ENCODE measurements around the gene BTNL9. TPM values are rescaled to one million over a fixed set of nuclear protein-coding genes. Genes with fewer than 3 reads are reported as not detected.

The BTNL9 gene
- total RNA-seq, 1 donor from 2014 or later: 9.9 TPM

DNA sequence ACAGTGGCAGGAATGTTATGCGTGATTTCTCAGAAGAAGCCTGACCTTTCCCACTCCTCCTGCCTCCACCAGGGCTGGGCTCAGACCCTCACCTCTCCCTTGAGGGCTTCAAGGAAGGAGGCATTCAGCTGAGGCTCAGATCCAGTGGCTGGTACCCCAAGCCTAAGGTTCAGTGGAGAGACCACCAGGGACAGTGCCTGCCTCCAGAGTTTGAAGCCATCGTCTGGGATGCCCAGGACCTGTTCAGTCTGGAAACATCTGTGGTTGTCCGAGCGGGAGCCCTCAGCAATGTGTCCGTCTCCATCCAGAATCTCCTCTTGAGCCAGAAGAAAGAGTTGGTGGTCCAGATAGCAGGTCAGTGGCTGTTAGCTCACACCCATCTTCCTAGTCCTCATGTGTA is 9.9 kb downstream of the BTNL9 start:
- H3K4me3 ChIP-seq (ENCODE audit: low read length in 3 of 3): no peak overlapping the region
- H3K27ac ChIP-seq (ENCODE audit: low read depth, low read length): no peak overlapping the region
- H3K36me3 ChIP-seq (ENCODE audit: control insufficient read depth in 3 of 3, insufficient read depth in 3 of 3, low read length in 3 of 3): no peaks in the 10 kb centered on the region
- peaks cover 7 to 18% (median 16%) of the 10 kb centered on the region in 3 donors for H3K4me1 ChIP-seq (ENCODE audit: control insufficient read depth in 3 of 3, insufficient read depth in 3 of 3, low read length in 3 of 3)
- H3K27me3 ChIP-seq (ENCODE audit: control insufficient read depth in 3 of 3, insufficient read depth in 3 of 3, low read length in 3 of 3): peaks cover 55 to 73% (median 58%) of the 10 kb centered on the region in 3 donors
- no peaks in the 10 kb centered on the region for H3K9me3 ChIP-seq (ENCODE audit: control insufficient read depth in 3 of 3, low read length in 3 of 3)
- peak overlapping the region in 1 of 3 donors; percentile 8 for H3K9ac ChIP-seq (ENCODE audit: low read depth in 1 of 3, low read length in 3 of 3)

DNA sequence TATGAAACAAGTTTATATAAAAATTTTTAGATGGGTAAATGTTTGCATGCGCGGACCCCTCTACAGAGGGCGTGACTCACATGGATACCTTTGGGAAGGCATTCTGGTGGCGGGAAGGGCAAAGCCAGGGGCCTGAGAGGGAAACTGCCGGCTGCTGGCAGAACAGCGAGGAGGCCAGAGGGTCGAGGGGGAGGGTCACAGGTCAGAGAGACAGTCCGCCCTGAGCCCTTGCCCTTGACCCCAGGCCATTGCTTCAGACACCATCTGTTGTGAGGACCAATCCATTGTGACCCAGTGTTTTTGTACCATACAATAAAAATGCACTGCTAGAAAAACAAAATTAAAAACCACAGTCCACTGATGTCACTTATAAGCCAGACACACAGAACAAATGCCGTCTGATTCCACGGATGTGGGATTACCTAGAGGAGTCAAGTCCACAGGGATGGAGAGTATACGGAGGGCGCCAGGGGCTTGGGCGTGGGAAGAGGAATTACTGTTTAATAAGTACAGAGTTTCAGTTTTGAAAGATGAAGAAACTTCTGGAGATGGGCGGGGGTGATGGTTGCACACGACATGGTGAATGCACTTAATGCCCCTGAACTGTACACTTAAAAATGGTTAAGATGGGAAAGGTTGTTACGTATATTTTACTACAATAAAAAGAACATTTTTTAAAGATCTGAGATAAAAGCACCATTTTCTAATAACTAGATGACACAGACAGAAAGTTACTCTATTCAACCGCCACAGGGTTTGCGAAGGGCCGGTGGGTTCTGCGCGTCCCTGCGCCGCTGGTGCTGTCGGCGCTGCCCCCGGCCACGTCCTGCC is 12.0 kb downstream of the BTNL9 start:
- H3K27ac ChIP-seq (ENCODE audit: low read depth, low read length): no peak overlapping the region

DNA sequence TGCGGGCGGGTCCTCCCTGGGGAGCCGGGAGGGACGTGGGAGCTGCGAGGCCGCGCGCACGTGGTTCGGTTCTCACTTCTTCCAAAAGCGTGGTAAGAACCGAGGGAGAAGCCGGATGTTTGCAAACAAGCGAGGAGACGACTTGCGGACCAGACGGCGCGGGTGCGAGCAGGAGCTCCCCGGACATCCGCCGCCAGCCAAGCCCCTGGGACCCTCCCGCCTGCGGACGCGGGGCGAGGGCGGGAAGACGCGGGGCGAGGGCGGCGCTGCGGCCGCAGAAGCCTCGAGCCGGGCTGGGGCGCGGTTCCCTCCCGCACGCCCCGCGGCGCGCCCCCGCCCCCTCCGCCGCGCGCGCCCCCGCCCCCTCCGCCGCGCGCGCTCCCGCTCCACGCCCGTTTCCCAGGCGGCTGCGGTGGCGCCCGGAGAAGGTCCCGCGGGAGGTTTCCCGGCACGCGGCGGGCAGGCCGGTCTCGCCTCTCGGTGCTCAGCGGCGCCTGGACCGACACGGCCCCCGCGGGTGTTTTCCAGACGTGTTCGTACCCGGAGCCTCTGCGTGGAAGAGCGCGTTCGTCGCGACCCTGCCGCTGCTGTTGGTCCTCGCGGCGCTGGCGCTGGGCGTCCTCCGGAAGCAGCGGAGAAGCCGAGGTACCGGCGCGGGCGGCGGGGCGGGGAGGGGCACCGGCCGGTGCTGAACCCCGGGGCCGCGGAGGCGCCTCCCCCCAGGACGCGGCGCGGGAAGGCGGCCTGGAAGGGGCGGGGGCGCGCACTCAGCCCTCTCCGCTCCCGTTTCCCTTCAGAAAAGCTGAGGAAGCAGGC is 12.8 kb downstream of the BTNL9 start:
- H3K4me3 ChIP-seq (ENCODE audit: low read length in 3 of 3): peak overlapping the region; percentile 51 to 67 (median 63)
- peak overlapping the region in 1 of 3 donors; percentile 45 for H3K9ac ChIP-seq (ENCODE audit: low read depth in 1 of 3, low read length in 3 of 3)
- H3K4me1 ChIP-seq (ENCODE audit: control insufficient read depth in 3 of 3, insufficient read depth in 3 of 3, low read length in 3 of 3): peaks cover 7 to 18% (median 16%) of the 10 kb centered on the region in 3 donors
- peaks cover 62 to 69% (median 67%) of the 10 kb centered on the region in 3 donors for H3K27me3 ChIP-seq (ENCODE audit: control insufficient read depth in 3 of 3, insufficient read depth in 3 of 3, low read length in 3 of 3)
- H3K36me3 ChIP-seq (ENCODE audit: control insufficient read depth in 3 of 3, insufficient read depth in 3 of 3, low read length in 3 of 3): no peaks in the 10 kb centered on the region
- H3K9me3 ChIP-seq (ENCODE audit: control insufficient read depth in 3 of 3, low read length in 3 of 3): no peaks in the 10 kb centered on the region
- H3K27ac ChIP-seq (ENCODE audit: low read depth, low read length): no peak overlapping the region

More for the DNA sequence above, 12.0 kb downstream of the BTNL9 start:
- Histone ChIP-seq H3K4me3 (ENCODE audit: low read length in 3 of 3) (no peak overlapping the region), H3K4me1 (ENCODE audit: control insufficient read depth in 3 of 3, insufficient read depth in 3 of 3, low read length in 3 of 3) (peaks cover 7 to 18% (median 16%) of the 10 kb centered on the region in 3 donors), H3K9me3 (ENCODE audit: control insufficient read depth in 3 of 3, low read length in 3 of 3) (no peaks in the 10 kb centered on the region), H3K9ac (ENCODE audit: low read depth in 1 of 3, low read length in 3 of 3) (no peak overlapping the region), H3K36me3 (ENCODE audit: control insufficient read depth in 3 of 3, insufficient read depth in 3 of 3, low read length in 3 of 3) (no peaks in the 10 kb centered on the region), H3K27me3 (ENCODE audit: control insufficient read depth in 3 of 3, insufficient read depth in 3 of 3, low read length in 3 of 3) (peaks cover 61 to 71% (median 64%) of the 10 kb centered on the region in 3 donors)

DNA sequence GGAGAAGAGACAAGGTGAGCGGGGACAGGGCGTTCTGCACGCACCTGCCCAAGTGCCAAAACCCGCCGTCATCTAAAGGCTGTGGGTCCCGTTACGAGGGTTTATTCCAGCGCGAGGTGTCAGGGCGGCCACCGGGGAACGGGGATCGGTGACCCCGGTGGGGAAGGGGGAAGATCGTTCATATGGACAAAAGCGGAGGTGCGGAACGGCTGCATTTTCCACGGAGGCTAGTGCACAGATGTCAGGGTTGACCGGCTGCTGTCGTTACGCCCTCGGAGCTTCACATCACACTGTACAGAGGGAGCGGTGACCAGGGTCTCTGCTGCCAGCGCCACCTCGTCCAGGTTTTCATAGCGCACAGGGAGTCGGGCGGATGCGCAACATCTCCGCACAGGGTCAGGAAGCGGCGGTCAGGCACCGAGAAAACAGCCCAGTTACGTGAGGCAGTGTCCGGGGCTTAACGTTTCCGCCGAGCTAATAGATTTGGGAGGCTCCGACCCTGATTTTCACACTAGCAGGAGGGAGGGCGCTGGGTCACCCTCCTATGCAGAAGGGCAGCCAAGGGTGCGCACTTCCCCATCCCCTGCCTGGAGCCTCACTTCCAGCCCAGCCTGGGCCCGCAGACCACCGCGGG is 13.5 kb downstream of the BTNL9 start:
- Histone ChIP-seq H3K27me3 (ENCODE audit: control insufficient read depth in 3 of 3, insufficient read depth in 3 of 3, low read length in 3 of 3) (peaks cover 64 to 71% (median 69%) of the 10 kb centered on the region in 3 donors), H3K4me3 (ENCODE audit: low read length in 3 of 3) (peak overlapping the region; percentile 51 to 67 (median 63)), H3K9ac (ENCODE audit: low read depth in 1 of 3, low read length in 3 of 3) (peak overlapping the region in 2 of 3 donors; percentile 20 to 45), H3K9me3 (ENCODE audit: control insufficient read depth in 3 of 3, low read length in 3 of 3) (no peaks in the 10 kb centered on the region), H3K36me3 (ENCODE audit: control insufficient read depth in 3 of 3, insufficient read depth in 3 of 3, low read length in 3 of 3) (no peaks in the 10 kb centered on the region), H3K27ac (ENCODE audit: low read depth, low read length) (no peak overlapping the region), H3K4me1 (ENCODE audit: control insufficient read depth in 3 of 3, insufficient read depth in 3 of 3, low read length in 3 of 3) (peaks cover 7 to 18% (median 16%) of the 10 kb centered on the region in 3 donors)

DNA sequence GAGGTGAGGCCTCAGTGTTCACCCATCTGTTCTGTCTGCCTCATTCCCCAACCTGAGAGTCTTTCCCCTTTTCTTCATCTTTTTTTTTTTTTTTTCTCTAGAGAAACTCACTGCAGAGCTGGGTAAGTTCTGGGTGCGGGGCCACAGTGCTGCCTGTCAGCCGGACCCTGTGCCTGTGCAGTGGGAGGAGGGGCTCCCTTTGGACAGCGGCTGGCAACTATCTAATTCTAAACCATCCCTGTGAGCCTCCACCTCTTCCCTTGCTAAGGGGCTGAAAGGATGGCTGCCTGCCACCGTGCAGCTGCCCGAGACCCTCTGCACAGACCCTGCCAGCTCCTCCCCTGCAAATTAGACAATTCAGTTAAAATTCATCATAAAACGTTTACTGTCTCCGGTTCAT is 14.1 kb downstream of the BTNL9 start:
- Histone ChIP-seq H3K27me3 (ENCODE audit: control insufficient read depth in 3 of 3, insufficient read depth in 3 of 3, low read length in 3 of 3) (peaks cover 69 to 76% (median 74%) of the 10 kb centered on the region in 3 donors), H3K4me1 (ENCODE audit: control insufficient read depth in 3 of 3, insufficient read depth in 3 of 3, low read length in 3 of 3) (peaks cover 7 to 18% (median 16%) of the 10 kb centered on the region in 3 donors), H3K9ac (ENCODE audit: low read depth in 1 of 3, low read length in 3 of 3) (no peak overlapping the region), H3K4me3 (ENCODE audit: low read length in 3 of 3) (peak overlapping the region; percentile 51 to 67 (median 63)), H3K27ac (ENCODE audit: low read depth, low read length) (no peak overlapping the region), H3K9me3 (ENCODE audit: control insufficient read depth in 3 of 3, low read length in 3 of 3) (no peaks in the 10 kb centered on the region), H3K36me3 (ENCODE audit: control insufficient read depth in 3 of 3, insufficient read depth in 3 of 3, low read length in 3 of 3) (no peaks in the 10 kb centered on the region)

DNA sequence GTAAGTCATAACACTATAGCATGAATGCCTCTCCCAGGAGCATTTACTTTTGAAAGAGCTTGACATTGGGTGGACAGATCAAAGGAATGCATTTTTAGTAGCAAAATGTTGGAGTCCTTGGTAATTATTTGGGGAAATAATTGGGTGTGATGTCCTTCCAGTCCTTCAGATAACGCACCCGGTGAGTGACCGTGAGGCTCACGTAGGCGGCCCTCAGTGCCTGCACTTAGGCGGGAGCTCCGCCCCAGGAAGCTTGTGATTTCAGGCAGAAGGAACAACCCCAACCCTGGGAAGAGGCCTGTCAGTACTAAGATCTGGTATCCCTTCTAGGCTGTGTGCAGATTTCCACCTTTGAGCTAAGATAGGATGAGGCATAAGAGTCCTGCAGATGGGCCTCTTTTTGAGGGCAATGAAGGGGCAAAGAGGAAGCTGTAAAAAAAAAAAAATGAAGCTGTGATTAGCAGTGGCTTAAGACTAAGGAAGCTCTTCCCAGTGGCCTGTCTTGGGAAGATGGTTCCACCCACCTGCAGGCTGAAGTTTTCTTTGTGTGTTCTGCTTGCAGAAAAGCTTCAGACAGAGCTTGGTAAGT is 14.9 kb downstream of the BTNL9 start:
- Histone ChIP-seq H3K4me3 (ENCODE audit: low read length in 3 of 3) (no peak overlapping the region), H3K9me3 (ENCODE audit: control insufficient read depth in 3 of 3, low read length in 3 of 3) (no peaks in the 10 kb centered on the region), H3K9ac (ENCODE audit: low read depth in 1 of 3, low read length in 3 of 3) (no peak overlapping the region), H3K27ac (ENCODE audit: low read depth, low read length) (no peak overlapping the region), H3K36me3 (ENCODE audit: control insufficient read depth in 3 of 3, insufficient read depth in 3 of 3, low read length in 3 of 3) (no peaks in the 10 kb centered on the region), H3K27me3 (ENCODE audit: control insufficient read depth in 3 of 3, insufficient read depth in 3 of 3, low read length in 3 of 3) (peaks cover 69 to 79% (median 77%) of the 10 kb centered on the region in 3 donors), H3K4me1 (ENCODE audit: control insufficient read depth in 3 of 3, insufficient read depth in 3 of 3, low read length in 3 of 3) (peaks cover 7 to 17% (median 13%) of the 10 kb centered on the region in 3 donors)

DNA sequence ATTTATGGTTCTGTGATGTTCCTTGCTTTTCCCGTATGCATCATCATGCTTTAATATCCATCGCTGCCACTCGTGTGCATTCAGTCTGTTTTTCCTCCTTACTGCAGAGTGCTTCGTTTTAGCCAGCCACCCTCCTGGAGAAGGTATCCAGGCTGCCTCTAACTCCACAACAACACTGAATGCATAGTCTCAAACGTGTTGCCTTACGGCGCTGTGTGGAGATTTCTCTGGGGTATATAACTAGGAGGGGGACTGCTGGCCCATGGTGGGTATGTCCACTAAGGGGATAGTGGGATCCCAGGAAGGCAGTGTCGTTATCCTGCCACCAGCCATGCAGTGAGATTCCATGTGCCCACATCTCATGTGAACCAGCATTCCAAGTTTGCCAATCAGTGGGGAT is 16.4 kb downstream of the BTNL9 start:
- no peaks in the 10 kb centered on the region for H3K9me3 ChIP-seq (ENCODE audit: control insufficient read depth in 3 of 3, low read length in 3 of 3)
- peaks cover 7 to 10% (median 10%) of the 10 kb centered on the region in 3 donors for H3K4me1 ChIP-seq (ENCODE audit: control insufficient read depth in 3 of 3, insufficient read depth in 3 of 3, low read length in 3 of 3)
- H3K27me3 ChIP-seq (ENCODE audit: control insufficient read depth in 3 of 3, insufficient read depth in 3 of 3, low read length in 3 of 3): peaks cover 71 to 82% (median 75%) of the 10 kb centered on the region in 3 donors
- no peak overlapping the region for H3K4me3 ChIP-seq (ENCODE audit: low read length in 3 of 3)
- H3K9ac ChIP-seq (ENCODE audit: low read depth in 1 of 3, low read length in 3 of 3): no peak overlapping the region
- H3K27ac ChIP-seq (ENCODE audit: low read depth, low read length): no peak overlapping the region
- no peaks in the 10 kb centered on the region for H3K36me3 ChIP-seq (ENCODE audit: control insufficient read depth in 3 of 3, insufficient read depth in 3 of 3, low read length in 3 of 3)

DNA sequence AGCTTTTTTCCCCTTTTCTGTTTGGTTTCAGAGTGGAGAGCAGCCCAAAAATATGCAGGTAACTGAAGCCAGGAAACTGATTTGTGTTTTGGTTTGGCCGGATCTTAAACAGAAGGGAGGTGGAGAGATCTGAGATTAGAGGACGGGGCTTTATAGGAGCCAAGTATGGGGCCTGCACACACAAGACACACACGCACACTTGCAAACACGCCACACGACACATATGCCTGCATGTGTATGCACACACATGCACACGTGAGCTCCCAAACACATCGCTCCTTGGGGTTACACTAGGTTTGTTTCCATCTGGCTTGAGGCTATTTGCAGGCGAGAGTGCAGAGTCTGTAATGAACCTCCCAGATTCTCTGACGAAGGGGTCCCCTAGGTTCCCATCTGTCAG is 18.3 kb downstream of the BTNL9 start:
- no peaks in the 10 kb centered on the region for H3K36me3 ChIP-seq (ENCODE audit: control insufficient read depth in 3 of 3, insufficient read depth in 3 of 3, low read length in 3 of 3)
- no peak overlapping the region for H3K9ac ChIP-seq (ENCODE audit: low read depth in 1 of 3, low read length in 3 of 3)
- peaks cover 5 to 7% (median 7%) of the 10 kb centered on the region in 3 donors for H3K4me1 ChIP-seq (ENCODE audit: control insufficient read depth in 3 of 3, insufficient read depth in 3 of 3, low read length in 3 of 3)
- H3K27me3 ChIP-seq (ENCODE audit: control insufficient read depth in 3 of 3, insufficient read depth in 3 of 3, low read length in 3 of 3): peaks cover 68 to 77% (median 76%) of the 10 kb centered on the region in 3 donors
- H3K4me3 ChIP-seq (ENCODE audit: low read length in 3 of 3): no peak overlapping the region
- H3K9me3 ChIP-seq (ENCODE audit: control insufficient read depth in 3 of 3, low read length in 3 of 3): no peaks in the 10 kb centered on the region
- H3K27ac ChIP-seq (ENCODE audit: low read depth, low read length): no peak overlapping the region

DNA sequence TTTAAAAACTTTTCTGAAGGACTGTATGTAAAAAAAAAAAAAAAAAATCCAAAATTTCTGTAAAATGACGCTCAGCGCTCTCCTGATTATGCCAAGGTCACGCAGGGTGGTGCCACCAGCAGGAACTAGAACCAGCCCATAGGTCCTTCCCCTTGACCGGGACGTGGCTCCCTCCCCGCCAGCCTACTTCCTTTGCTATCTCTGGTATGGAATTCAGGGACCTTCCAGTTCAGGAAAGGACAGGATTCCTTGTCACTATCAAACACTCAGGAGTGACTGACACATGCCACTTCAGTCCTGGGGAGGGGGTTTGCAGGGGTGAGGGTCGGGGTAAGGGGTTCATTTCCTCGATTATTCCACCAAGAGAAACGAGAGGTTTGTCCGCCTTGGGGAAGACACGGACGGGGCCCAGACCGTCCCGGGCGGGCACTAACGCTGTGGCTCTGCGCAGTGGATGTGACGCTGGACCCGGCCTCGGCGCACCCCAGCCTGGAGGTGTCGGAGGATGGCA is 18.8 kb downstream of the BTNL9 start:
- Histone ChIP-seq H3K4me3 (ENCODE audit: low read length in 3 of 3) (no peak overlapping the region), H3K9ac (ENCODE audit: low read depth in 1 of 3, low read length in 3 of 3) (no peak overlapping the region), H3K27ac (ENCODE audit: low read depth, low read length) (no peak overlapping the region), H3K36me3 (ENCODE audit: control insufficient read depth in 3 of 3, insufficient read depth in 3 of 3, low read length in 3 of 3) (no peaks in the 10 kb centered on the region), H3K27me3 (ENCODE audit: control insufficient read depth in 3 of 3, insufficient read depth in 3 of 3, low read length in 3 of 3) (peaks cover 62 to 76% (median 73%) of the 10 kb centered on the region in 3 donors), H3K9me3 (ENCODE audit: control insufficient read depth in 3 of 3, low read length in 3 of 3) (no peaks in the 10 kb centered on the region), H3K4me1 (ENCODE audit: control insufficient read depth in 3 of 3, insufficient read depth in 3 of 3, low read length in 3 of 3) (peaks cover under 1 to 2% (median 2%) of the 10 kb centered on the region in 3 donors)
